ENCODE data around the gene LRRC28. TPM values are rescaled to one million over a fixed set of nuclear protein-coding genes. Genes with fewer than 3 reads are reported as not detected.

Gene LRRC28
- total RNA-seq, 1 experiment from 2014 or later, result 24.8 TPM

Other genes starting within 250 kb of the LRRC28 start
- gene PGPEP1L, start 243.7 kb upstream of the LRRC28 start, total RNA-seq (2014; rRNA removed; shearing (Covaris generic)), result not detected in 2 replicates
- 71.3 TPM in 2 replicates for gene SYNM, start 146.4 kb upstream of the LRRC28 start, total RNA-seq (2014; rRNA removed; shearing (Covaris generic))
- 11.9 and 31.9 TPM in 2 replicates for gene TTC23, start 1.9 kb upstream of the LRRC28 start, total RNA-seq (2014; rRNA removed; shearing (Covaris generic))